ENCODE measurements around the gene GPR84.
"Not testable (repeated sequence)": the region's sequence is repeated elsewhere in the genome, so short reads cannot be mapped to it uniquely, and the experiment has no call there.

GPR84 gene

GRCh38 chr12:54325442-54326109, 38.7 kb downstream of the GPR84 start:
- not testable (repeated sequence) for DNase-seq (ENCODE audit: low read depth, low spot score)

- DNase-seq (ENCODE audit: low read depth, low spot score) = peak; percentile 99
These were observed 39.5 kb downstream of the GPR84 start, which contains the start of gene COPZ1 for GRCh38 chr12:54324617-54325441. Gene COPZ1, plus strand, starts transcription at chr12:54325131. Its CDS starts 33 bp downstream, at chr12:54325164.

DNA sequence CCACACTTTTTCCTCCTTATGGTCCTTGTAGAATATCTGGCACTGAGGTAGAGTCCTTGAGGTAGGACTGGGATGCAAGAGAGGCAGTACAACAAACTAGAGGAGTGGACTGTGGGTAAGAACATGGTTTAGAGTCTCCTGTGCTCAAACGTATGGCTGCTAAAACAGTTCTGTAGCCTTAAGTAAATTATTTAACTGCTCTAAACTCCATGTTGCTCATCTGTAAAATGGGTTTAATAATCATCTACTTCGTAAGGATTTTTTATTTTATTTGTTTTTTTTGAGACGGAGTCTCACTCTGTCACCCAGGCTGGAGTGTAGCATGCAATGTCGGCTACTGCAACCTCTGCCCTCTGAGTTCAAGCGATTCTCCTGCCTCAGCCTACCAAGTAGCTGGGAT, 42.9 kb downstream of the GPR84 start:
- DNase-seq (ENCODE audit: low read depth, low spot score) = no peak

Measured in astrocyte of the hippocampus (primary cell).